K562 (cell line): ENCODE data around the gene FAM24B. TPM values are rescaled to one million over a fixed set of nuclear protein-coding genes. Genes with fewer than 3 reads are reported as not detected.

Source experiments
- ATAC-seq: fragments of 200-7000 bp; cut with Tn5 transposase; 3 replicates; pipeline ENCODE4 v1.9.1; 2020; ENCODE audit warnings: moderate library complexity
- BruUV-seq: library from RNA; stranded (reverse); fragments of 400-500 nt; replicated peaks from 2 replicates; lab custom pipeline; 2021; lab: Mats Ljungman, UMichigan
- CTCF ChIA-PET: fragments of 300-600 bp; formaldehyde crosslinking; extraction: SDS; loops from one replicate; lab custom pipeline; 2021; ENCODE audit warnings: low intra/inter-chr PET ratio; lab: Yijun Ruan, JAX
- POLR2A ChIA-PET: fragments of 300-600, 350-650 bp; sonication (Branson Sonifier 250); formaldehyde crosslinking; extraction: SDS; loops from one replicate; lab custom pipeline; 2021; ENCODE audit warnings: antibody characterized with exemption, inconsistent platforms; lab: Yijun Ruan, JAX
- DNase-seq, 4 experiments: peaks; one replicate each; pipeline versions ENCODE4 v3.0.0 to v3.0.0-alpha.2; 2011 to 2018; ENCODE audit warnings: low spot score in 3 of 4, mixed read lengths in 3 of 4; ENCODE audit errors: extremely low read depth in 1 of 4
- FAIRE-seq: peaks from 2 replicates; lab custom pipeline; 2011; peaks lifted over from hg19 to GRCh38; lab: Jason Lieb, UNC
- H2AFZ ChIP-seq: 2 replicates; pipeline ENCODE4 v1.6.0; 2011; ENCODE audit warnings: low read depth, low read length, control low read depth, inconsistent platforms
- H3K27ac ChIP-seq: fragments of 200-600 bp; 3 replicates; pipeline ENCODE4 v1.8.0; 2011; ENCODE audit warnings: low read depth, mild to moderate bottlenecking, control low read depth, inconsistent platforms, low read length, moderate library complexity, mixed read lengths; ENCODE audit errors: extremely low read depth
- H3K27me3 ChIP-seq, 2 experiments: fragments of 300-600 bp in 1 of 2; 2 replicates in 1 of 2; 3 replicates in 1 of 2; pipeline versions ENCODE4 v1.6.0 to v1.8.0; 2011; ENCODE audit warnings: inconsistent platforms in 2 of 2, low read length in 2 of 2, mild to moderate bottlenecking in 1 of 2, mixed read lengths in 1 of 2, moderate library complexity in 1 of 2; ENCODE audit not compliant: control insufficient read depth in 2 of 2, insufficient read depth in 2 of 2
- H3K36me3 ChIP-seq: fragments of 300-600 bp; 3 replicates; pipeline ENCODE4 v1.8.0; 2011; ENCODE audit warnings: mild to moderate bottlenecking, low read length, inconsistent platforms; ENCODE audit not compliant: control insufficient read depth, insufficient read depth
- H3K4me1 ChIP-seq, 2 experiments: fragments of 200-600 bp in 1 of 2; replicated peaks in 1 of 2; 2 replicates in 1 of 2; 3 replicates in 1 of 2; pipeline versions ENCODE4 v1.5.1 to v1.8.0; 2011; ENCODE audit warnings: inconsistent platforms in 2 of 2, low read length in 2 of 2, mild to moderate bottlenecking in 1 of 2, mixed read lengths in 1 of 2, moderate library complexity in 1 of 2; ENCODE audit not compliant: control insufficient read depth in 2 of 2, insufficient read depth in 2 of 2
- H3K4me2 ChIP-seq: 2 replicates; pipeline ENCODE4 v1.6.1; 2011; ENCODE audit warnings: low read length, control low read depth, inconsistent platforms, mixed read lengths; ENCODE audit not compliant: insufficient read depth
- H3K4me3 ChIP-seq: fragments of 200-600 bp; sonication (generic), shearing (Covaris generic); 2 replicates; pipeline ENCODE4 v1.5.1; 2016; ENCODE audit warnings: control low read depth, inconsistent platforms
- H3K79me2 ChIP-seq: fragments of 200-600 bp; 3 replicates; pipeline ENCODE4 v1.8.0; 2011; ENCODE audit warnings: low read length, inconsistent platforms; ENCODE audit not compliant: control insufficient read depth, insufficient read depth
- H3K9ac ChIP-seq, 2 experiments: 2 replicates each; pipeline versions ENCODE4 v1.6.0 to v1.6.1; 2011; ENCODE audit warnings: low read depth in 2 of 2, low read length in 2 of 2, control low read depth in 1 of 2, inconsistent platforms in 1 of 2, mild to moderate bottlenecking in 1 of 2, mixed read lengths in 1 of 2; ENCODE audit not compliant: insufficient read depth in 1 of 2
- H3K9me1 ChIP-seq: one replicate; pipeline ENCODE4 v1.6.0; 2011; ENCODE audit warnings: inconsistent platforms, mild to moderate bottlenecking, low read length, moderate library complexity; ENCODE audit not compliant: control insufficient read depth, insufficient read depth
- H3K9me3 ChIP-seq: replicated peaks from 2 replicates; pipeline ENCODE4 v1.5.1; 2011; ENCODE audit warnings: low read depth, low read length, inconsistent platforms; ENCODE audit not compliant: control insufficient read depth, insufficient read depth
- H4K20me1 ChIP-seq: replicated peaks from 2 replicates; pipeline ENCODE4 v1.6.1; 2011; ENCODE audit warnings: low read length, inconsistent platforms, mixed read lengths; ENCODE audit not compliant: control insufficient read depth, insufficient read depth
- FOSL1 ChIP-seq: fragments of 200-800 bp; sonication (Bioruptor generic); conservative IDR thresholded peaks from 2 replicates; pipeline ENCODE4 v1.6.1; 2016; ENCODE audit warnings: missing genetic modification characterization, missing compliant biosample characterization
- HDAC8 ChIP-seq: fragments of 450-650 bp; IDR thresholded peaks from 2 replicates; pipeline ENCODE4 v1.6.1; 2016; ENCODE audit warnings: mild to moderate bottlenecking, missing genetic modification characterization, moderate library complexity, missing compliant biosample characterization
- MEIS2 ChIP-seq: fragments of 450-650 bp; IDR thresholded peaks from 2 replicates; pipeline ENCODE4 v1.6.1; 2014; ENCODE audit warnings: mild to moderate bottlenecking; ENCODE audit not compliant: partially characterized antibody
- TCF3 ChIP-seq: sonication (generic); formaldehyde crosslinking; IDR thresholded peaks from 2 replicates; pipeline ENCODE4 v1.4.0; 2020; ENCODE audit warnings: mild to moderate bottlenecking, missing genetic modification reagents
- ZBTB33 ChIP-seq: sonication (generic); formaldehyde crosslinking; IDR thresholded peaks from 2 replicates; pipeline ENCODE4 v1.8.1; 2023; ENCODE audit warnings: mild to moderate bottlenecking, missing genetic modification reagents
- WGBS: fragments of 100-300 bp; shearing (Covaris generic); methylation state at CpG from one replicate; pipeline ENCODE4 v1.1.6; 2016; ENCODE audit warnings: low coverage, mixed read lengths; ENCODE audit not compliant: insufficient coverage; ENCODE audit errors: missing lambda C conversion rate; 5-methylcytosine and 5-hydroxymethylcytosine counted together
- in situ Hi-C: fragments of 300-500 bp; cut with MboI; formaldehyde crosslinking; loops from 4 replicates; pipeline ENCODE4 v1.15.0; 2018; ENCODE audit warnings: inconsistent platforms, mixed read lengths
- intact Hi-C: fragments of 100-400 bp; cut with micrococcal nuclease; formaldehyde crosslinking; loops from 2 replicates; pipeline ENCODE4 v1.14.2; 2022
- polyA plus RNA-seq, 8 experiments: library from polyadenylated mRNA; depleted of rRNA in 4 of 8; stranded (reverse) in 5 of 8; unstranded in 3 of 8; fragments of >200 nt; fragmentation: Nextera tagmentation in 2 of 8; fragmentation: Illumina TruSeq in 1 of 8; extraction: Ambion mirVana in 2 of 8; extraction: Trizol in 1 of 8; gene quantifications; 2 replicates each; pipeline versions ENCODE4 v1.2.1 to v1.2.3, GENCODE V29; 2011 to 2014; ENCODE audit warnings: inconsistent platforms in 1 of 8, missing spikeins in 1 of 8
- total RNA-seq, 7 experiments: library from RNA; depleted of rRNA in 6 of 7; stranded (reverse); fragments of >200 nt in 6 of 7; fragmentation: Illumina TruSeq in 2 of 7; extraction: Trizol in 2 of 7; gene quantifications; 2 replicates each; pipeline versions ENCODE4 v1.2.1 to v1.2.3, GENCODE V29; 2011 to 2021; ENCODE audit warnings: low replicate concordance in 1 of 7
- TF ChIP-seq, protein P1 (sequence below): sonication (generic); formaldehyde crosslinking; IDR thresholded peaks from 2 replicates; pipeline ENCODE4 v1.8.0; 2022; ENCODE audit warnings: mild to moderate bottlenecking, missing genetic modification reagents

The FAM24B gene
- total and polyA plus RNA-seq, 9 of the 15 experiments (the other 6 are each of a cell fraction or from before 2014, with no cell fraction given): 6.0 to 19.6 (median 9.2) TPM

- Histone ChIP-seq H3K27ac (no peak overlapping the region; the same call in 2 of the 3 replicates), H3K9ac (no peak overlapping the region), H3K9me3 (no peaks in the 10 kb centered on the region), H3K4me1 (no peaks in the 10 kb centered on the region; a peak in 1 of 5 replicates), H3K36me3 (peaks cover 44% of the 10 kb centered on the region; the same call in 2 of the 3 replicates), H3K9me1 (no peaks in the 10 kb centered on the region), H3K4me3 (no peak overlapping the region), H3K27me3 (no peaks in the 10 kb centered on the region), H2AFZ (no peak overlapping the region), H3K79me2 (no peaks in the 10 kb centered on the region), H3K4me2 (no peak overlapping the region), H4K20me1 (no peaks in the 10 kb centered on the region)
- DNase-seq (no peak), ATAC-seq (no peak), FAIRE-seq (no peak)
- in situ Hi-C loops: no loop called here
- TF ChIP-seq, protein P1, sequence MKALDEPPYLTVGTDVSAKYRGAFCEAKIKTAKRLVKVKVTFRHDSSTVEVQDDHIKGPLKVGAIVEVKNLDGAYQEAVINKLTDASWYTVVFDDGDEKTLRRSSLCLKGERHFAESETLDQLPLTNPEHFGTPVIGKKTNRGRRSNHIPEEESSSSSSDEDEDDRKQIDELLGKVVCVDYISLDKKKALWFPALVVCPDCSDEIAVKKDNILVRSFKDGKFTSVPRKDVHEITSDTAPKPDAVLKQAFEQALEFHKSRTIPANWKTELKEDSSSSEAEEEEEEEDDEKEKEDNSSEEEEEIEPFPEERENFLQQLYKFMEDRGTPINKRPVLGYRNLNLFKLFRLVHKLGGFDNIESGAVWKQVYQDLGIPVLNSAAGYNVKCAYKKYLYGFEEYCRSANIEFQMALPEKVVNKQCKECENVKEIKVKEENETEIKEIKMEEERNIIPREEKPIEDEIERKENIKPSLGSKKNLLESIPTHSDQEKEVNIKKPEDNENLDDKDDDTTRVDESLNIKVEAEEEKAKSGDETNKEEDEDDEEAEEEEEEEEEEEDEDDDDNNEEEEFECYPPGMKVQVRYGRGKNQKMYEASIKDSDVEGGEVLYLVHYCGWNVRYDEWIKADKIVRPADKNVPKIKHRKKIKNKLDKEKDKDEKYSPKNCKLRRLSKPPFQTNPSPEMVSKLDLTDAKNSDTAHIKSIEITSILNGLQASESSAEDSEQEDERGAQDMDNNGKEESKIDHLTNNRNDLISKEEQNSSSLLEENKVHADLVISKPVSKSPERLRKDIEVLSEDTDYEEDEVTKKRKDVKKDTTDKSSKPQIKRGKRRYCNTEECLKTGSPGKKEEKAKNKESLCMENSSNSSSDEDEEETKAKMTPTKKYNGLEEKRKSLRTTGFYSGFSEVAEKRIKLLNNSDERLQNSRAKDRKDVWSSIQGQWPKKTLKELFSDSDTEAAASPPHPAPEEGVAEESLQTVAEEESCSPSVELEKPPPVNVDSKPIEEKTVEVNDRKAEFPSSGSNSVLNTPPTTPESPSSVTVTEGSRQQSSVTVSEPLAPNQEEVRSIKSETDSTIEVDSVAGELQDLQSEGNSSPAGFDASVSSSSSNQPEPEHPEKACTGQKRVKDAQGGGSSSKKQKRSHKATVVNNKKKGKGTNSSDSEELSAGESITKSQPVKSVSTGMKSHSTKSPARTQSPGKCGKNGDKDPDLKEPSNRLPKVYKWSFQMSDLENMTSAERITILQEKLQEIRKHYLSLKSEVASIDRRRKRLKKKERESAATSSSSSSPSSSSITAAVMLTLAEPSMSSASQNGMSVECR (CRISPR knock-in tag): no peak
- 0 out of 2 replicates have a peak, but pooled peaks have one; percentile 19 for TF ChIP-seq FOSL1 (tag)
- TF ChIP-seq MEIS2: peak; percentile 27
- peak; percentile 49; the same call in 1 of the 2 replicates for TF ChIP-seq ZBTB33 (CRISPR knock-in tag)
- TF ChIP-seq HDAC8 (tag): no peak
- 0 out of 2 replicates have a peak, but pooled peaks have one; percentile 25 for TF ChIP-seq TCF3 (CRISPR knock-in tag)
- WGBS: 32% methylated on average over 7 of the region's 12 CpGs
- CTCF ChIA-PET: no interaction called here
- POLR2A ChIA-PET: no interaction called here
- no TSS peak for BruUV-seq
- intact Hi-C loops: no loop called here
These were observed 29.3 kb downstream of the FAM24B start for GRCh38 chr10:122849900-122850605.
